Pulmonary artery endothelial cell (primary cell): ENCODE measurements around the gene NRIP1. TPM values are rescaled to one million over a fixed set of nuclear protein-coding genes. Genes with fewer than 3 reads are reported as not detected.

Source experiments
- DNase-seq: peaks from one replicate; pipeline ENCODE4 v3.0.0-alpha.2; 2011; ENCODE audit warnings: low read depth, low spot score
- total RNA-seq: library from RNA; depleted of rRNA; stranded (reverse); fragments of >200 nt; gene quantifications from 2 replicates; pipeline ENCODE4 v1.2.3, GENCODE V29; 2014

NRIP1 gene
- total RNA-seq, 1 donor from 2014 or later: 39.5 TPM

DNA sequence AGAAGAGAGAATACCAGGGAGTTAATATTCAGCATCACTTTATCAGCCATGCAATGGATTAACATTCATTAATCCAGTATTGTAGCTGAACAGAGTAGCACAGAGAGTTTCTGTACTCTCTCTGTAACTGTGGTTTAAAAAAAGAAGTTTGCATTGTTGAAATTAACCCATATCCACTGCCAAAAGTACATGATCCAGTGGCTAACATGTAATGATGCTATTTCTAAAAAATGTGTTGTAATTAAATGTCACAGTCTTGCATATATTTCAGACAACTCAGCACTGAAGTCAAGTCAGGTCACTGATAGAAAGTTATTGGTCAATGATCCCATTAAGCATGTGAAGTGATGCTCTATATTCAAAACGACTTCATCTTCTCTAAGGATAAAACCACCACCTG is 141.3 kb downstream of the NRIP1 start:
- DNase-seq: no peak

DNA sequence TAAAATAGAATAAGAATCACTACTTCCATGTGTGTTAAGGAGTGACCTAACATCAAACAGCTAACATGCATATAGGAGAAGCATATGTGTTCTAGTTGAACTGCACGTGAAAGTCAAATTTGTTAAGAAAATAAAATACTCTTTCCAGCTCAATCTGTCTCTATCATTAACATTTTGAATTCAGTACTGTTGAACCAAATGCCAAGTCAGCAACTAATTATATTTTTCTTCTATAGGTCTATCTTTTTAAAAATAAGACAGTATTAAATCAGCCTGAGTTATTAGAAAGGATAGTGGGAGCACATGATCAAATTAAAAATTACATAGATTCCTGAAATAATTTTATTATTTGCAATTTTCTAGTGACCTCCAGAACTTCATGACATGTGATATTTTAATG is 141.8 kb downstream of the NRIP1 start:
- no peak for DNase-seq

DNA sequence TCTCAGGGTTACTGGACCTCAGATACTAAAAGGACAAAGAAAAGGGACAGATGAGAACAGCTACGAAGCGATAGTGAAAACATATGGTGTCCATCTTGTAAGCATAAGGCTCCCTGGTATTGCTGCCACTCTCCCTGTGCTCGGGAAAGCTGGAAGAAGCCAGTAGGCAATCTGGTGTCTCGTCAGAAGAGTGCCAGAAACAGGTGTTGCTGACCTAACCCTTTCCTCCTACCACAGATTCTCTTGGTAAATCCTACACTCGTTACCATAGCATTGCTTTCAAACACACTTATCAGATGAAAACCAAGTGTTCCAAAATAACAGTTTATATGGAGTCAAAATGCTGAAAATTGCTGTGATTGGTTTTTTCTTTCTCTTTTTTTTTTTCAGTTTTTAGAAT is 146.3 kb downstream of the NRIP1 start:
- no peak for DNase-seq

DNA sequence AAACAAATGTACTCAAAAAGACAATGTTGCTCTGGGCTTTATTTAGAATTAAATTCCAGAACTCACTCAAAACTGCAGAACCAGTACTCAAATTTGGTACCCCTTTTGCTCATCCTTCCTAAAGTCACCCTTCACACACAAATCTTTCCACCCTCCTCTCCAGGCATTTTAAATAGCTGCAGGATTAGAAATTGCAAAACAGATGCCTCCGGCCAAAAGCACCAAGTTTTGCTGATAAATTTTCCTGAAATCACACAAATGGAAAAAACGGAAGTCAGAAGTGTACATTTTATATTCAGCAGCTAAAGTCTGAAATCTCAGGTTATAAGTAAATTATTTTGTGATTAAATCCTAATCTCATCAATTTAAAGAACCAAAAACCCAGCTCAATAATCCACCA is 147.0 kb downstream of the NRIP1 start:
- no peak for DNase-seq

DNA sequence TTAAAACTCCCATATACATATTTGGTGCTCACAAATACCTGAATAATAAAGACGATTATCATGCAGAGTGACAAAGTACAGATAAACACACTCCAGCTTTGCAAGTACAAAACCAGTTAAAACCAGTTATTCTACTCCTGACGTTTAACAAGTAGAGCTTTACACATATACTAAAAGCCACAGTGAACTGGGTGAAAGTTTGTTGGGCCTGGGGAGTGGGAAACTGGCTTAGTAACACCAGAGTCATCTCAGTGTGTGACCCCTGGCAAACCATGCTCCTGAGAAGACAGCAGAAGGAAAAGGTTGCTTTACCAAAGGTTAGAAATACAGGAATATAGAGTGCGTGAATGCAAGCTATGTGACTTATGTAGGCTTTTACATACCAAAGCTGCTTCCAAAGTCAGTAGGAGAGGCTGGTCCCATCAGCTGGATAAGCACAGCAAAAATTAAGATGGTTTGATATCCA is 148.1 kb downstream of the NRIP1 start:
- DNase-seq: no peak

DNA sequence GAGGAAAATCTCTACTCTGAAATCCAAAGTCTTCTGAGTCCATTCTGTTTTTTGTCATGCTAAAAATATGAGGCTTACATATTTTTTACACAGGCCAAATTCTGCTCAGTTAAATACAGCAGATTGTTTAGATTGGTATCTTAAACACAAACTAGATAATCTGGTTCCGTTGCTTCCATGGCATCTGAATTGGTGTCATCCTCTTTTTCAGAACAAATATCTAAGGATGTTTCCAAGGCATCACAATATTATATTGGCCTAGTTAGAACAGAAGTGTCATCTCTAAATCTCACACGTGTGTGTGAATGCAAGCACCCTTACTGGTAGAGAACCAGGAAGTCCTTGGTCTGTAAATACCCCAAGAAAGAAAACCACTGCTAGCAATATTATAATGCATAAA is 151.2 kb downstream of the NRIP1 start:
- DNase-seq: no peak

DNA sequence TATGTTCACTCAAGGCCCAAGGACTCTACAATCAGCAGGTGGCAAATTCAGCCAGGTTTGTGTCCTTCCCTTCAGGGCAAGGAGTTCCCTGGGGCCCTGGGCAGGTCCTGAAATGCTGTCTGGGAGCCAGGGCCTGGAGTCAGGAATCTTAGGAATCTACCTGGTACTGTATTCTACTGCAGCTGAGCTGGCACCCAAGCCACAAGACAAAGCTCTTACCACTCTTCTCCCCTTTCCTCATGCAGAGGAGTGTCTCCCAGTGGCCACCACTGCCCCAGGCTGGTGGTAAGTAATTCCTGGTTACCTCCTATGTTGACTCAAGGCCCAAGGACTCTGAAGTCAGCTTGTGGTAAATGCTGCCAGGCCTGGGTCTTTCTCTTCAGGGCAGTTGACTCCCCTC is 153.4 kb downstream of the NRIP1 start:
- no peak for DNase-seq
